Colonic mucosa (tissue), 4 donors: ENCODE data around the gene FHIT. TPM values are rescaled to one million over a fixed set of nuclear protein-coding genes. Genes with fewer than 3 reads are reported as not detected.

Experiments used
- DNase-seq: peaks from one replicate; pipeline ENCODE4 v3.0.0-alpha.2; 2020
- H3K27ac ChIP-seq: fragments of 200-600 bp; one replicate; pipeline ENCODE4 v1.8.0; 2021
- H3K27me3 ChIP-seq: fragments of 200-600 bp; one replicate; pipeline ENCODE4 v1.8.0; 2021
- H3K36me3 ChIP-seq: fragments of 200-600 bp; one replicate; pipeline ENCODE4 v1.8.0; 2021
- H3K4me1 ChIP-seq: fragments of 200-600 bp; one replicate; pipeline ENCODE4 v1.8.0; 2021; ENCODE audit warnings: mild to moderate bottlenecking
- H3K4me3 ChIP-seq: fragments of 200-600 bp; one replicate; pipeline ENCODE4 v1.8.0; 2021
- H3K9ac ChIP-seq, 2 donors: one replicate each; pipeline ENCODE4 v1.7.0; 2013; ENCODE audit warnings: control low read depth in 2 of 2, low read depth in 2 of 2, low read length in 2 of 2
- H3K9me3 ChIP-seq: fragments of 200-600 bp; one replicate; pipeline ENCODE4 v1.8.0; 2021
- intact Hi-C: fragments of 100-400 bp; cut with DNase I; formaldehyde crosslinking; loops from one replicate; pipeline ENCODE4 v1.14.1; 2022
- total RNA-seq, 2 donors: library from RNA; stranded (reverse); fragmentation: NEBNext Ultra II Directional in 1 of 2; extraction: Animal tissue kit (Norgen Biotek cat#: 25700) in 1 of 2; gene quantifications; one replicate each; pipeline ENCODE4 v1.2.1, GENCODE V29; 2021
- TF ChIP-seq, protein P1 (sequence below): fragments of 200-600 bp; IDR thresholded peaks from one replicate; pipeline ENCODE4 v1.8.0; 2022; ENCODE audit warnings: antibody characterized with exemption, mild to moderate bottlenecking
- donor health status: healthy.
- donor health status: DM: no; HTN: no; CAD: no.
- donor health status: DM: no; HTN: no; CAD: no.

FHIT gene
- total RNA-seq, 2 donors from 2014 or later: 7.7 to 9.4 TPM

DNA sequence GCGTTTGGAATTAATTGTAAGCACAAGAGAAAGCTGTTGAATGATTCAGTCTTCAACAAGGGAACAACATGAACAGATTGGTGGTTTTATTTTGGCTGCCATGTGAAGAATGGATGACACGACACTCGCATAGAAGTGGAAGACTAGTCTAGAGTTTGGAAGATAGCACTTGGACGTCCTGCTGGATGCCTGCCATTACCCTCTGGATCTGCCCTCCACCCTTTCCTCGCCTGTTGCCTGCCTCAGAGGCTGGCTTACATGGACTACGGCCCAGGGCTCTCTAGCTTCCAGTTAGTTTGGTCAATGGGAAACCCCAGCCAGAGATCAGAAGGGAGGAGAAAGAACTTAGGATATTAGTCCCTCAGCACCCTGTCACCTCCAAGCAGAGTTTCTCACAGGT lies 493.5 kb downstream of the FHIT start:
- H3K4me1 ChIP-seq: no peaks in the 10 kb centered on the region
- intact Hi-C loops: no loop called here
- H3K27ac ChIP-seq: no peak overlapping the region
- TF ChIP-seq, protein P1, sequence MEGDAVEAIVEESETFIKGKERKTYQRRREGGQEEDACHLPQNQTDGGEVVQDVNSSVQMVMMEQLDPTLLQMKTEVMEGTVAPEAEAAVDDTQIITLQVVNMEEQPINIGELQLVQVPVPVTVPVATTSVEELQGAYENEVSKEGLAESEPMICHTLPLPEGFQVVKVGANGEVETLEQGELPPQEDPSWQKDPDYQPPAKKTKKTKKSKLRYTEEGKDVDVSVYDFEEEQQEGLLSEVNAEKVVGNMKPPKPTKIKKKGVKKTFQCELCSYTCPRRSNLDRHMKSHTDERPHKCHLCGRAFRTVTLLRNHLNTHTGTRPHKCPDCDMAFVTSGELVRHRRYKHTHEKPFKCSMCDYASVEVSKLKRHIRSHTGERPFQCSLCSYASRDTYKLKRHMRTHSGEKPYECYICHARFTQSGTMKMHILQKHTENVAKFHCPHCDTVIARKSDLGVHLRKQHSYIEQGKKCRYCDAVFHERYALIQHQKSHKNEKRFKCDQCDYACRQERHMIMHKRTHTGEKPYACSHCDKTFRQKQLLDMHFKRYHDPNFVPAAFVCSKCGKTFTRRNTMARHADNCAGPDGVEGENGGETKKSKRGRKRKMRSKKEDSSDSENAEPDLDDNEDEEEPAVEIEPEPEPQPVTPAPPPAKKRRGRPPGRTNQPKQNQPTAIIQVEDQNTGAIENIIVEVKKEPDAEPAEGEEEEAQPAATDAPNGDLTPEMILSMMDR: no peak
- H3K9me3 ChIP-seq: no peaks in the 10 kb centered on the region
- H3K27me3 ChIP-seq: no peaks in the 10 kb centered on the region
- H3K9ac ChIP-seq: no peak overlapping the region
- no peak overlapping the region for H3K4me3 ChIP-seq
- no peak for DNase-seq
- H3K36me3 ChIP-seq: no peaks in the 10 kb centered on the region

GRCh38 chr3:60756241-60757030 lies 494.8 kb downstream of the FHIT start:
- TF ChIP-seq, protein P1: no peak
- Histone ChIP-seq H3K4me1 (no peaks in the 10 kb centered on the region), H3K27ac (no peak overlapping the region)

DNA sequence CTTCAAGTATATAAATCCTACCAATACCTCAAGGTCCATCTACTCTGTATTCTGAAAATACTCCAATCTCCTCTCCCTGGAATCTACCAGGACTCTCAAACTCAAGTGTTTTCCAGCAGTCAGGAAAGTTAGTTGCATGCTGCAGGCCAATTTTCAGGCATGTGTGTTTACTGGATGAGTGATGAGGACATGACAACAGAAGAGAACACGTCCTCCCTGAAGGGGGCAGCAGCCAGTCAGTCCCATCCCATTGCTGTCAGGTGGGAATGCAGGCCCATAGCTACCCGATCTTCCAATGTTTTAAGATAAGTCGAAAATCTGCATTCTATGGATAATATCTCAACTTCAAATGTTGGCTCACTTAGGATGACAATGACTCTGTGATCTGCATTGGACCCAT lies 496.2 kb downstream of the FHIT start:
- Histone ChIP-seq H3K36me3 (no peaks in the 10 kb centered on the region), H3K27ac (no peak overlapping the region), H3K27me3 (no peaks in the 10 kb centered on the region), H3K9me3 (no peaks in the 10 kb centered on the region), H3K4me3 (no peak overlapping the region), H3K9ac (no peak overlapping the region), H3K4me1 (no peaks in the 10 kb centered on the region)
- intact Hi-C loops: no loop called here
- TF ChIP-seq, protein P1: no peak
- DNase-seq: no peak

More at GRCh38 chr3:60756241-60757030, 494.8 kb downstream of the FHIT start:
- Histone ChIP-seq H3K9me3 (no peaks in the 10 kb centered on the region), H3K9ac (no peak overlapping the region), H3K36me3 (no peaks in the 10 kb centered on the region), H3K4me3 (no peak overlapping the region), H3K27me3 (no peaks in the 10 kb centered on the region)
- no peak for DNase-seq
- intact Hi-C loops: no loop called here

DNA sequence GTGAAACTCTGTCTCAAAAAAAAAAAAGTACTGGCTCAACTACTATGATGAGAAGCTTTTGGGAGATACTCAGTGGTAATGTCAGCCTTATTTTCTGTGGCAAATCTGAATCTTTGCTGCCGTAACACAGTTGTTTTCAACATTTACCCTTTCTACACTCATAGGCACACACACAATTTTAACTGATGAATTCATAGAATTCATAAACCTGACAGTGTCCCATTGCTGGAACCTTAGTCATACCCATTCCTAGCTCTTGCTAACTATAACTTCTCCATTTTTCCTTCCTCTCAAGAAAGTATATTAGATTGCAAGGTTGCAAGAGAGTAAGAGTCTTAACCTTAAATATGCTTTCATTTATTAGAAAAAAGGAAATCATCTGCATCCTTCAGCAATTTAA lies 496.6 kb downstream of the FHIT start:
- TF ChIP-seq, protein P1: no peak
- no peak overlapping the region for H3K9ac ChIP-seq
- no peaks in the 10 kb centered on the region for H3K36me3 ChIP-seq
- no peaks in the 10 kb centered on the region for H3K27me3 ChIP-seq
- no peak overlapping the region for H3K27ac ChIP-seq
- intact Hi-C loops: no loop called here
- H3K9me3 ChIP-seq: no peaks in the 10 kb centered on the region
- no peaks in the 10 kb centered on the region for H3K4me1 ChIP-seq
- H3K4me3 ChIP-seq: no peak overlapping the region
- DNase-seq: no peak

DNA sequence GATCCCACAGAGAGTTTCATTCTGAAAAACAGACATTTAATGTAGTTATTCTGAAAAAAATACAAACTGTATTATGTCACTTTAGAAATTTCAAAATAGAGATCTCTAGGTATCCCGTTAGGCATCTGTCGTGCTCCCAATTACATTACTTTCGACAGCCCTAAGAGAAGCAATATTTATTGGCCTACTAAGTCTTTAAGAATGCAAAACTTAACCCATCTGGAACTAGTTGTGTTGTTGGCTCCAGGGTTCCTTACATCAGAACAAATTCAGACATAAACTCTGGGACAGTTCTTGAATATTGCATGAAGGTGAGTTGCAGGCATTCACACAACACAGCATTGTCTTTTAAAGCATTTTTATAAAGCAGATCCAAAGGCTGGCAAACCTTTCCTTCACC lies 498.4 kb downstream of the FHIT start:
- Histone ChIP-seq H3K9me3 (no peaks in the 10 kb centered on the region), H3K27ac (no peak overlapping the region), H3K4me1 (no peaks in the 10 kb centered on the region), H3K27me3 (no peaks in the 10 kb centered on the region), H3K9ac (no peak overlapping the region), H3K4me3 (no peak overlapping the region), H3K36me3 (no peaks in the 10 kb centered on the region)
- TF ChIP-seq, protein P1: no peak
- no peak for DNase-seq
- intact Hi-C loops: no loop called here
